Osteoblast (primary cell): Measurements from ENCODE around the gene SHISA7. TPM values are rescaled to one million over a fixed set of nuclear protein-coding genes. Genes with fewer than 3 reads are reported as not detected.
A peak's percentile ranks its signal among the peaks of the same experiment; 100 is the strongest.

Experiments
- DNase-seq: peaks from one replicate; pipeline ENCODE4 v3.0.0; 2011; ENCODE audit warnings: low spot score, mixed read lengths; ENCODE audit not compliant: insufficient read length; ENCODE audit errors: missing footprints
- H2AFZ ChIP-seq: 2 replicates; pipeline ENCODE4 v1.6.0; 2011; ENCODE audit warnings: mild to moderate bottlenecking, low read length
- H3K27ac ChIP-seq: 2 replicates; pipeline ENCODE4 v1.5.1; 2011; ENCODE audit warnings: mild to moderate bottlenecking, low read depth, low read length, moderate library complexity
- H3K27me3 ChIP-seq: 2 replicates; pipeline ENCODE4 v1.6.0; 2012; ENCODE audit warnings: mild to moderate bottlenecking, control low read depth, inconsistent platforms, low read length, moderate library complexity; ENCODE audit not compliant: insufficient read depth
- H3K36me3 ChIP-seq: 2 replicates; pipeline ENCODE4 v1.5.1; 2011; ENCODE audit warnings: mild to moderate bottlenecking, low read length, control low read depth, moderate library complexity; ENCODE audit not compliant: insufficient read depth
- H3K4me1 ChIP-seq: 2 replicates; pipeline ENCODE4 v1.5.1; 2011; ENCODE audit warnings: mild to moderate bottlenecking, low read length, control low read depth, moderate library complexity; ENCODE audit not compliant: insufficient read depth
- H3K4me2 ChIP-seq: 2 replicates; pipeline ENCODE4 v1.6.0; 2011; ENCODE audit warnings: mild to moderate bottlenecking, low read length; ENCODE audit not compliant: insufficient read depth
- H3K4me3 ChIP-seq: fragments of 200-600 bp; sonication (generic); 3 replicates; pipeline ENCODE4 v1.5.1; 2012; ENCODE audit warnings: mild to moderate bottlenecking, low read length, inconsistent platforms; ENCODE audit not compliant: insufficient read depth
- H3K79me2 ChIP-seq: 2 replicates; pipeline ENCODE4 v1.6.0; 2012; ENCODE audit warnings: mild to moderate bottlenecking, low read length, control low read depth, inconsistent platforms; ENCODE audit not compliant: insufficient read depth
- H3K9me3 ChIP-seq: 2 replicates; pipeline ENCODE4 v1.5.1; 2011; ENCODE audit warnings: low read depth, low read length, control low read depth
- H4K20me1 ChIP-seq: 2 replicates; pipeline ENCODE4 v1.6.0; 2012; ENCODE audit warnings: mild to moderate bottlenecking, low read length, control low read depth; ENCODE audit not compliant: insufficient read depth
- CTCF ChIP-seq: IDR thresholded peaks from 2 replicates; pipeline ENCODE4 v1.5.1; 2011; ENCODE audit warnings: mild to moderate bottlenecking, low read depth, low read length, moderate library complexity; ENCODE audit errors: extremely low read depth
- total RNA-seq: library from RNA; depleted of rRNA; stranded (reverse); fragments of >200 nt; gene quantifications from 2 replicates; pipeline ENCODE4 v1.2.3, GENCODE V29; 2012

SHISA7 gene
- total RNA-seq, 1 donor, result not detected

GRCh38 chr19:55433292-55433691, 9.8 kb downstream of the SHISA7 start:
- H2AFZ ChIP-seq, result no peak overlapping the region
- no peak overlapping the region for H3K4me2 ChIP-seq
- DNase-seq, result peak; percentile 23
- no peaks in the 10 kb centered on the region for H3K9me3 ChIP-seq
- H3K4me1 ChIP-seq, result no peaks in the 10 kb centered on the region
- no peak overlapping the region for H3K27ac ChIP-seq
- no peaks in the 10 kb centered on the region for H4K20me1 ChIP-seq
- no peak overlapping the region for H3K4me3 ChIP-seq
- H3K27me3 ChIP-seq, result peaks cover 12% of the 10 kb centered on the region
- TF ChIP-seq CTCF, result no peak
- no peaks in the 10 kb centered on the region for H3K79me2 ChIP-seq
- no peaks in the 10 kb centered on the region for H3K36me3 ChIP-seq

GRCh38 chr19:55432241-55432959, 10.7 kb downstream of the SHISA7 start:
- DNase-seq, result peak; percentile 84
- Histone ChIP-seq H3K4me2 (no peak overlapping the region), H3K36me3 (no peaks in the 10 kb centered on the region), H4K20me1 (no peaks in the 10 kb centered on the region), H3K4me1 (no peaks in the 10 kb centered on the region), H3K27me3 (peaks cover 12% of the 10 kb centered on the region), H3K9me3 (no peaks in the 10 kb centered on the region), H3K79me2 (no peaks in the 10 kb centered on the region), H2AFZ (no peak overlapping the region), H3K27ac (no peak overlapping the region), H3K4me3 (no peak overlapping the region)
- no peak for TF ChIP-seq CTCF

- no peak for TF ChIP-seq CTCF
- Histone ChIP-seq H3K36me3 (no peaks in the 10 kb centered on the region), H2AFZ (no peak overlapping the region), H3K4me1 (no peaks in the 10 kb centered on the region), H3K79me2 (no peaks in the 10 kb centered on the region), H3K4me2 (no peak overlapping the region), H3K4me3 (no peak overlapping the region), H3K27me3 (peaks cover 12% of the 10 kb centered on the region), H3K9me3 (no peaks in the 10 kb centered on the region), H3K27ac (no peak overlapping the region), H4K20me1 (no peaks in the 10 kb centered on the region)
- peak; percentile 37 for DNase-seq
These were observed 11.9 kb downstream of the SHISA7 start for GRCh38 chr19:55431183-55431582.

- no peak for TF ChIP-seq CTCF
- peak; percentile 70 for DNase-seq
- no peak overlapping the region for H3K4me3 ChIP-seq
- no peaks in the 10 kb centered on the region for H3K9me3 ChIP-seq
- H3K4me1 ChIP-seq, result no peaks in the 10 kb centered on the region
- no peak overlapping the region for H3K27ac ChIP-seq
- peaks cover 4% of the 10 kb centered on the region for H3K27me3 ChIP-seq
- no peaks in the 10 kb centered on the region for H3K79me2 ChIP-seq
- no peak overlapping the region for H2AFZ ChIP-seq
- H3K4me2 ChIP-seq, result no peak overlapping the region
- no peaks in the 10 kb centered on the region for H3K36me3 ChIP-seq
- H4K20me1 ChIP-seq, result no peaks in the 10 kb centered on the region
These were observed 17.1 kb downstream of the SHISA7 start for GRCh38 chr19:55426042-55426441.
